HTERT RPE-1 (cell line): ENCODE data around the gene RAB11FIP5.

Source experiments
- in situ Hi-C: fragments of 300-500 bp; cut with MboI; formaldehyde crosslinking; loops from 4 replicates; pipeline ENCODE4 v1.14.3; 2020; ENCODE audit warnings: low sequenced_read_pairs

Gene RAB11FIP5

DNA sequence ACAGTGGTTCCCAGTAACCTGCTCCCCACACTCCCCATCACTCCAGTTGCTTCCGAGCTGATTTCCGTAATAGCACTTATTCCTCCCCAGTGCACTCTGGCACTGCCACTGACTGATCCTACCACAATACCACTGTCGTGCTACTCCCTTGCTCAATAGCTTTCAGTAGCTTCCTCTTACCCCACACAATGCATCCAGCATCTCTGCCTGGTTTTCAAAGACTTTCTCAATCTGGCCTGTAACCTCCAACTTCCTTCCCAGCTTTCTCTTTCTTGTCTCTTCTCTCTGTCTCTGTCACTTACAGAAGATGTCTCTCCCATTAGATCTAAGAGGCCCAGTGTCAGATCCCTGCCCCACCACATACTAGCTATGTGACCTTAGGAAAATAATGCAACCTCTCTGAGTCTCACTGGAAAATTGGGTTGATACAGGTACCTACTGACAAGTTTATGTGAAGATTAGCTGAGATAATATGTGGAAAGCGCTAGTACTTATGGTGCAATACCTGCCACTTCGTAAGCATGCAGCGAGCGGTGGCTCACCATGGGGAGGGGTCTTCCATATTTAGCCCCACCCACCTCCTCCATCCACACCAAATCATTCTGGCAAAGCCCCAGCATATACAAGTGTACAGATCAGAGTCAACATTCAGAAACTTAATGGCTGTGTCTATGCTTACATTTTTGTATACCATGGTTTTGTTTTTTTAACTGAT lies 77.9 kb downstream of the RAB11FIP5 start:
- in situ Hi-C loops, result no loop called here

DNA sequence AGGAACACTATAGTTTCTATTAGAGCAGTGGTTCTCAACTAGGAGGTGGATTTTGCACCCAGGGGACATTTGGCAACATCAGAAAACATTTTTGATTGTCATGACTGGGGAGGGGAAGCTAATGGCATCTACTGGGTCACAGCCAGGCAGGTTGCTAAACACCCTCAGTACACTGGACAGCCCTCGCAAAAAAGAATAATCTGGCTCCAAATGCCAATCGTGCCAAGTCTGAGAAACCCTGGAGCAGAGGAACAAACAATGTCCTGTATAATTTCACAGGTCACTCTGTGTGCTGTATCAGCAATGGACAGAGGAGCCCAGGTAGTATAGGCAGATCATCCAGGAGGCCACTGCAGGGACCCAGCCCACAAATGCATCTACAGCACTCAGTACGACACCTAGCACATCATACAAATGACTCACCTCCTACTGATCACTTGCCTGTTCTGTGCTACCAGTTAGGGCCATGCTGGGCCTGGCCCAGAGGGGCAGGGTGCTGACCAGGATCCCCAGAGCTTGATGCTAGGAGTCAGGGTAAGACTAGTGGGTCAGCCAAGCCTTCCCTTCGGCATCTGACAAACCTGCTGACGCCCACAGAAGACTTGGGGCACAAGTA lies 78.9 kb downstream of the RAB11FIP5 start:
- in situ Hi-C loops, result no loop called here

DNA sequence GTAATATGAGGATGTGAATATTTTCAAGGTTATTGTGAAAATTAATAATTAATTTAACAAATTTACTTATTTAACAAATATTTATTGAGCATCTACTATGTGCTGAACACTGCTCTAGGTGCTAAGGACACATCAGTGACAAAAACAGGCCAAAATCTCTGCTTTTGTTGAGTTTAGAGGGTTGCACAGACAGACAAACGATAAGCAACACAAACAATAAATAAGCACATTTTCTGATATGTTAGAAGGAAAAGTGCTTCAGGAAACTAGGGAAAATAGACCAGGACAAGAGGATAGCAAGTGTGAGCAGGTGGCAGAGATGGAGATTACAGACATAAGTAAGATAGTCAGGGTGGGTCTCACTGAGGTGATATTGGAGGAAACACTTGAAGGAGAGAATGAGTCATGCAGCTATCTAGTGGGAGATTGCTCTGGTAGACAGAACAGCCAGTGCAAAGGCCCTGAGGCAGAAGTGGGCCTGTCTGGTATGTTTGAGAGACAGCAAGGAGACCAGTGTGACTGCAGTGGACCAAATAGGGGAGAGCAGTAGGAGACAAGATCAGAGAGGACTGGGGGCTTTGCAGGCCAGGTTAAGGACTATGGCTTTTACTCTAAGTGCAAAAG lies 79.5 kb downstream of the RAB11FIP5 start:
- in situ Hi-C loops, result no loop called here

DNA sequence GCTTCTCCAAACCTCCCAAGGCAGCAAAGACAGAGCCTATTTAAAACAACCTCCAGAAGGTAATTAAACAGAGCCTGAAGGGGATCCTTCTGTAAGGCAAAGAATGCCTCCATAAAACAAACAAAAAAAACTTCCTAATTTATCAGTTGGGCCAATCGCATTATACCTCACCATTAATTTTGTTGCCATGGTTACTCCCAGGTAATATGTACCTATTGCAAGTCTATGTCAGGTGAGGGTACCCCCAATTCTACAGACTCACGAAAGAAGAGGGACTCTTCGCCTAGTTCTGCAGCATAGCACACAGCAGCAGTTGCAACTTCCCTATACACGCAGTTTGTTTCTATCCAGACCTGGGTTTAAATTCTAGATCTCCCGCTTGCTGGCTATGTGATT lies 80.0 kb downstream of the RAB11FIP5 start:
- in situ Hi-C loops, result no loop called here

DNA sequence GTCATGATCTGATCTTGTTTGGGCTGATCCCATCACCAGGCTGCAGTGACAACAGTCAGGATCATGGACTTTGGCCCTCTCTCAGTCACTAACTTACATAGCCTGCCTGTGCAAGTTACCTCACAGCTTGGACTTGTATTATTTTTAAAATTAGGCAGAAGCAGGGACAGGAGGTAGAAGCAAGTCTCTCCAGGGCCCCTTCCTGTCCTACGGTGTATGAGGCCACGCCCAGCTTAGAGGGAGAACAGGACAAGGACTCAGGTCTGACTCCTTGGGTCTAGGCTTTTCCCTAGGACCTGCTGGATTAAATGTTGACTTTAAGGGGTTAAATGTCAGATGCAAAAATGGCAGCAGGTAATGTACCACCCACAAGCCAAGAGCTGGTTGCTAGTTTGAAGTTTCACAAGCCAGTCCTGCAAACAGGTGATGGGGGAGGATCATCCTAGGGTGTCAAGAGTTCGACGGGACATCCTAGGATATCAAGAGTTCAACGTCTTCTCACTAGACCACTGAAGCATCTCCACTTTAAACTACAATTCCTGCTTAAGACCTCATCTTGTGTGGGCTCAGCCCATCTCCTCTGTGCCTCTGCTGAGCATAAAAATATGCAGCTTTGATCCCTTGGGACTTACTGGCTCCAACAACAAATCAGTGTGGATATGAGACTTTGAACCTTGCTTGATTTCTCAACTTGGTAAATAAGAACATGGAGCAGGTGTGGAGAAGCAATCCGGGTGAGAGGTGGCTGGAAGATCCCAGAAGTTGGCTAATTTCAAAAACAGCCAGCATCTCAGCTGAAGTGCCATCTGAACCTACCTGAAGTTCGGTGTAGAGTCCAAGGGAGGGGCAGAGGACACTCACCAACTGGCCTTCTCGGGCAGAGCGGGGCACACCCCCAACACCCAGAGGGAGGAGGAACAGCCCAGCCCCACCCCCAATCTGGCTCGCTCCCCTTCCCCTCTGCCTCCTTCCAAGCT lies 80.7 kb downstream of the RAB11FIP5 start:
- in situ Hi-C loops, result no loop called here

DNA sequence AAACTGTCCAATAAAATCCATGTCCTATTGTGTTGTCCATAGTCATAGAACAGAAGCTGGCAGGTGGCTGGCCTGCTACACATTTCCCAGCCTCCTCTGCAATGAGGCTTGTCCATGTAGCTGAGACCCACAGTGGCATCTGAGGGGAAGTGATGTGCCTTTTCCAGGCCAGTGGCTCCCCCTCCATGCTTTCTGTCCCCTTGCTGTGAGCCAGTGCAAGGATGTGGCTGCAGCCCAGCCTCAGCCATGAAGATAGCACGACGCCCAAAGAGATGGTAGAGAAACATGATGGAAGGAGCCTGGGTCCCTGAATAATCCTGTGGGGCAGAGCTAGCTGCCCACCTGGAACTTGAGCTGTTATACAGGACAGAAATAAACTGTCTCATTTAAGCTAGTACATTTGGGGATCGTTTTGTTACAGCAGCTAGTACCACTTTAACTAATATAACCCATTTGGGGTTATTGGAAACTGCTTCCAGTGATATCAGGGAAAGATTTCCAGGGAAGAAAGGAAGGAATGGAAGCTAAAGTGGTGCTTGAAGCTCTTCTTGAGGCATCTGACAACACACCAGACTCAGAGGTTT lies 81.6 kb downstream of the RAB11FIP5 start:
- in situ Hi-C loops, result no loop called here

DNA sequence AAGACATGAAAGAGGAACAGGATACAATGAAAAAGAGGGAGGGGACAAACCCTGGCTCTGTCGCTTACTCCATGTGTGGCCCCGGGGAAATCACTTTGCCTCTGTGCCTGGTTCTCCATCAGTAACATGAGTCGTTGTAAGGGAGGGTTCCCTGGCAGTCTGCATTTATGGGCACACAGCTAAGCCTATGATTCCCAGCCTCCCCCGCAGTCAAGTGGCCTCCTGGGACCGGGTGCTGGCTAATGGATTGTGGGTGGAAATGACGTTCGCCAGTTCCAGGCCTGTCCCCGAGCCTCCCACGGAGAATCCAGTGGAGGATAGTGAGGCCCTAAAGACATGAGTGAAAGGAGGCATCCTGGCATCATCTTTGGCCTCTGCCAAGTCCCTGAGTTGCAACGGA lies 83.9 kb downstream of the RAB11FIP5 start:
- in situ Hi-C loops, result no loop called here

DNA sequence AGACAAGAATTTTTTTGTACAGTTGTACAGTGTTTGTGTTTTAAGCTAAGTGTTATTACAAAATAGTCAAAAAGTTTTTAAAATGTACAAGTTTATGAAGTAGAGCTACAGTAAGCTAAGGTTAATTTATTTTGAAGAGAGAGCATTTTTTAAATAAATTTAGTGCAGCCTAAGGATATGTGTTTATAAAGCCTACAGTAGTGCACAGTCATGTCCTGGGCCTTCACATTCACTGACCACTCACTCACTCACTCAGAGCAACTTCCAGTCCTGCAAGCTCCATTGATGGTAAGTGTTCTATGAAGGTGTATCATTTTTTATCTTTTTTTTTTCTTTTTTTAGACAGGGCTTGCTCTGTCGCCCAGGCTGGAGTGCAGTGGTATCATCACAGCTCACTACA lies 85.4 kb downstream of the RAB11FIP5 start:
- in situ Hi-C loops, result no loop called here

DNA sequence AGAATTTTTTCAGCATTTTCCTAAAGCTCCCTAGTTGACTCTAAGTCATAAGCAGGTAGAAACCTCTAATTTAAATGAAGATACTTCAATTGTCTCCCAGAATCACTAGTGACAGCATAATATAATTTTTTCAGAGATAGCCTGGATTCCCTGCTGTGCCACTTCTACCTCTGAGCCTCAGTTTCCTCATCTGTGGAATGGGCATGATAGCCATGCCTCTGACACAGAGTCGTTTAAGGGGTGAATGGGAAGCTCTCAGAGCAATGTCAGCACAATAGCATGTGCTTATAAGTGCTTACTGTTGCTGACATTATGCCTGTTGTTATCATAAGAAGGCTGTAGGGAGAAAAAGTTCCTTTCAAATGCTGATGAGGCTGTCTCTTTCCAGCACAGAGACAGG lies 89.3 kb downstream of the RAB11FIP5 start:
- in situ Hi-C loops, result no loop called here
